NCI-H774 (cell line): ENCODE measurements around the gene CHST5.

Experiments
- DNase-seq: peaks from one replicate; lab custom pipeline; 2025; lab: John Stamatoyannopoulos, UW

CHST5 gene

GRCh38 chr16:75535901-75536300 lies at the start of gene CHST5:
Gene CHST5, minus strand, starts transcription at chr16:75536108. Its CDS starts 5,724 bp downstream, at chr16:75530384.
- no peak for DNase-seq

- no peak for DNase-seq
Observed at GRCh38 chr16:75584108-75584507, 48.2 kb upstream of the CHST5 start.

GRCh38 chr16:75579281-75579834 lies 43.5 kb upstream of the CHST5 start:
- no peak for DNase-seq

GRCh38 chr16:75578725-75579124 lies 42.8 kb upstream of the CHST5 start:
- DNase-seq = no peak

- DNase-seq = no peak
Observed at GRCh38 chr16:75578212-75578611, 42.3 kb upstream of the CHST5 start.

- DNase-seq = no peak
Observed at GRCh38 chr16:75576384-75576811, 40.5 kb upstream of the CHST5 start.

- DNase-seq = no peak
Observed at GRCh38 chr16:75575958-75576357, 40.0 kb upstream of the CHST5 start.

GRCh38 chr16:75573955-75574354 lies 38.0 kb upstream of the CHST5 start:
- DNase-seq = no peak

GRCh38 chr16:75572864-75573542 lies 37.1 kb upstream of the CHST5 start:
- DNase-seq = no peak

- DNase-seq = no peak
Observed at GRCh38 chr16:75570396-75571065, 34.6 kb upstream of the CHST5 start.

- DNase-seq = no peak
Observed at GRCh38 chr16:75567911-75568310, 32.0 kb upstream of the CHST5 start.

DNA sequence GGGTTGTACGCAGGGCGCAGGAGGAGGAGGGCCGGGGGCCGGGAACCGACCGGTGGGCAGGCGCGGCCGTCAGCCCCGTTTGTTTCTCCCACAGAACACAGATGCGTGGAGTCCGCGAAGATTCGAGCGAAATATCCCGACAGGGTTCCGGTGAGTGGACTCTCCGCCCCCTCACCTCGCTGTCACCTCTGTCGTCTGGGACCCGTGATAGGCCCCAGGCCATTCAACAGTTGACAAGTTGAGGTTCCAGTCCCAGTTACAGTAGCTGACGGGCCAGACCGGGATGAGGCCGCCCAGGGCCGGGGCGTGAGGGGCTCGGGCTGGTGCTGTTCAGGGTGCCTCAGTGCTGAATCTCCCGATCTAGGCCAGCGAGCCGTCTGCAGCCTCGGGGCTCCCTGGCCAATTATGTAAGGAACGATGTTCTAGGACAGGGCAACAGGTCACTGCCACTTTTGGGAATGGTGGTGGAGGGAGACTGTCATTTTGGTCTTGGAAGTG lies 30.9 kb upstream of the CHST5 start:
- no peak for DNase-seq

DNA sequence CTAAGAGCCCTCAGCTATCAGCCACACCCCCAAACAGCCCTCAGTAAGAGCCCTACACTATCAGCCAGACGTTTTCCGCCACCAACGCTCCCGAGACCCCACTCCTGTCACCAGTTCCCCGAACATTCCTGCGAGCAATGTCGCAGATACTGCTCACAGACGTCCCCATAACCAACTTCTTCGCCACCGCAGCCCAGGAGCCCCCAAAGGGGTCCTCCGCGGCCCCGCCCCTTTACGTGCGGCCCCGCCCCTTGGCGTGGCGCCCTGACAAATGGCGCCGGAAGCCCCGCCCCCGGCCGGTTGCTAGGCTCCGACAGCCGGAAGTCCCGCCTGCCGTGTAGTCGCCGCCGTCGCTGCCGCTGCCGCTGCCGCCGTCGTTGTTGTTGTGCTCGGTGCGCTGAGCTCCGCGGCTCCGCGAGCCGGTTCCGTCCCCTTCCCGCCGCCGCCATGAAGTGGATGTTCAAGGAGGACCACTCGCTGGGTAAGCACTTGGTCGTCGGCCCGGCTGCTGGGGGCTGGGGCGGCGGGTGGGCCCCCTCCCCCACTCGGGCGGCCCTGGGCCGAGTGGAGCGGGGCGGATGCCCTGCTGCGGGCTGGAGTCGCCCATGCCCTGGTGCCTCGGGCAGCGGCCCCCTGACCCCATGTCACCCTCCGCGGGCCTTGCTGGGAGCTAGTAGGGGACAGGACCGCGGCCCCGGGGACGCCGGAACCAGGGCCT lies 30.3 kb upstream of the CHST5 start, which contains the start of gene GABARAPL2:
Gene GABARAPL2, plus strand, starts transcription at position 340 of the 718 bp plus-strand sequence. Its CDS starts 108 bp downstream, at position 448.
- peak; percentile 34 for DNase-seq

DNA sequence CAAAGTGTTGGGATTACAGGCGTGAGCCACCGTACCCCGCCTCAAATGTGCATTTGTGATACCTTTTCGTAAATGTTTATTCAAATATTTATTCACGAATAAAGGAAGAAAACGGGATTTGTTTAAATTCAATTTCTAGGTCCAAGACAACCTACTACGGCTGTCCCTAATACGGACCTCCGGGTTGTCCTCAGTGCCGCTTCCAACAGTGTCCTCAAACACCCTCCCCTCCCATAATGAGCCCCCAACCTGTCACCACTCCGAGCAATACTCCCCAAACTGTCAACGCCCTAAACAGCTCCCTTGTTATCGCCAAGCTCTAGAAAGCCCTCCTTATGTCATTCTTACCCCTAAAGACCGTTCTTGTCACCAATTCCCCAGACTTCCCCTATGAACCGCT lies 29.7 kb upstream of the CHST5 start:
- no peak for DNase-seq

DNA sequence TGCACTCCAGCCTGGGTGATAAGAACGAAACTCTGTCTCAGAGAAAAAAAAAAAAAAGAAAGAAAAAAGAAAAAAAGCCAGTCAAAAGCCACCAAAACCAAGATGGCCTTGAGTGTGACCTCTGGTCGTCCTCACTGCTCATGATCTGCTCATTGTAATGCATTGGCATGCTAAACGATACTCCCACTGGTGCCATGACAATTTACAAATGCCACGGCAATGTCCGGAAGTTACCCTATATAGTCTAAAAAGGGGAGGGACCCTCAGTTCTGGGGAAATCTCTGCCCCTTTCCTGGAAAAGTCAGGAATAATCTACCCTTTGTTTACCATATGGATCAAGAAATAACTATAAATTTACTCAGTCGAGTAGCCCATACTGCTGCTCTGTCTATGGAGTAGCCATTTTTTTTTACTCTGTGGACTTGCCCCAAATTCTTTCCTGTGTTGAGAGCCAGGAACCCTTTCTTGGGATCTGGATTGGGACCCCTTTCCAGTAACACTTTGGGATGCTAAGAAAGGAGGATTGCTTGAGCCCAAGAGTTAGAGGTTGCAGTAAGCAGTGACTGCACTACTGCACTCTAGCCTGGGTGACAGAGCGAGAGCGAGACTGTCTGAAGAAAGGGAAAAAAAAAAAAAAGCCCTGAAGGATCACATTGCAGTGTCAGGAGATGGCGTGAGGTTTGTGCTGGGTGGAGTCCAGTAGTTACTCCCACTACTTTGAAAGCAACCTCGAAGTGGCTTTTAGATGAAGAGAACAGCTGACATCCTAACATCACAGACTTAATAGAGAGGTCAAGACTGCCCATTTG lies 23.9 kb upstream of the CHST5 start:
- DNase-seq = no peak

GRCh38 chr16:75558846-75559401 lies 23.0 kb upstream of the CHST5 start:
- DNase-seq = no peak

DNA sequence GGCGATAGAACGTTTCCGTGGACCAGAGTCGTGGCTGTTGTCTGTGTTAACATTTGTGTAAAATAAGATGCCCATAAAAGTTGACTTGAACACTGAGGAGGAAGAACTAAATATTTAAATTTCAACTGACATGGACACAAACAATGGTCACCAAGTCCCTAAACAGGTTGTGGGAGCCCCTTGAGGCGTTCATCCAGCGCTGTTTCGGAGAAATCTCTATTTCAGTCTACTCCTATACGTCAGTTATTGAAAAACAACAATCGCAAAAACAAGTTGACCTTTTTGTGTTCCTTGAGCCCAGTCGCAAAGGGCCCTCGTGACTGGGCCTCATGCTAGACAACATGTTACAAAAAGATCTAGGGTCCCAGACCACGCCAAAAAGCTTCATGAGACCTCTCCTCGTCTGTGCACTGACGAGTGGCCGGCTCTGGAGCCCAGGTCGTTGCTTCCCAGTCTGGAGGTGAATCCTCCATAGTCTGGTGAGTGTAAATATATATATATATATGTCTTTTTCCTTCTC lies 20.6 kb upstream of the CHST5 start:
- no peak for DNase-seq

DNA sequence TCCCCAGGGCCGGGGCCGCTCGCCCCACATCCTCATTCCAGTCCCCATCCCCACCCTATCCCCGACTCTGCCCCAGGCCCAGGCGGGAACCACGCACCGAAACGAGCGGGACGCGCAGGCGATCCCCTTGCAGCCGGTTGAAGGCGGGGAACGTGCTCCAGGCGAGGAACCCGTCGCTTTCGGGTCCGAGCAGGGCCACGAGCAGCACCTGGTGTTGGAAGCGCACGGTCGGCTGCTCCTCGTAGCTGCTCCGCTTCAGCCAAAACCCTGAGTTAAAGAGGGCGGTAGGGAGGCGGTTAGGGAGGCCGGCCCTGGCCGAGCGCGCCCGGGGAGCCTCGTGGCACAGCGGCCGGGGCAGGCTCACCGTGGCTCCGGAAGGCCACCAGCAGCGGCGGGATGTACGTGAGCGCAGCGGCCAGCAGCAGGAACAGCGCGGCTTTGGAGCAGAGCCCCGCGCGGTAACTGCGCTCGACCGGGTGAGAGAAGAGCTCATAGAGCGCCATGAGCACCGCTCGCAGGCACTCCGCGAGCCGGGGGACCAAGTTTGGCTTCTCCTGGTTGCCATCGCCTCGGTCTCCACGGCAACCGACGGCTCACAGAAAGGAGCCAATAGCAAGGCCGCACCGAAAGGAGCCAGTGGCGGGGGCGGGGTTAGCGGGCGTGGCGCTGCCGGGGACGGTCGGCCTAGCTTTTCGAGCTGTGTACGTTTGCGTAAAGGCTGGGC lies 20.0 kb upstream of the CHST5 start, which contains the start of gene TMEM231:
Gene TMEM231, minus strand, starts transcription at position 546 of the 724 bp plus-strand sequence. Its CDS starts 43 bp downstream, at position 503.
- DNase-seq = peak; percentile 81

- peak; percentile 68 for DNase-seq
Observed at GRCh38 chr16:75555213-75555706, 19.4 kb upstream of the CHST5 start.

DNA sequence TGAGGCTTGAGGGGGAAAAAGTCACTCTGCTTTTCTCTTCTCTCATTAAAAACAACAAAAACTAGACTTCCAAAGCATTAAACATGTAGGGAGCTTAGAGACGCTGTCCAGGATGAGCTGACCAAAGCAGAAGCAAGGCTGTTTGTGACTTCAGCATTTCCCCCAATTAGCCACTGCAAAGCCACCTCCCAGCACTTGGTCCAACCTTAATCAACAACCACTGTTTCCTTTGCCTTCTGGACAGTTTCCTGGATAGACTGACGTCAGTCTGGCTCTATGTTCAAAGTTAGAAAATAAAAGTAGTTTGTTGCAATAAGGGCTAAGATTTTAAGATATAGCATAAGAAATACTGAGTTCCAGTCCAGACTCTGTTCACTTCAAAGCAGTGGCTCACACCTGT lies 17.0 kb upstream of the CHST5 start:
- DNase-seq = no peak
